Measurements from ENCODE around the gene NTN1. TPM values are rescaled to one million over a fixed set of nuclear protein-coding genes. Genes with fewer than 3 reads are reported as not detected.
A peak's percentile ranks its signal among the peaks of the same experiment; 100 is the strongest.

The NTN1 gene
- total RNA-seq, 4 donors from 2014 or later: 9.8 to 33.6 (median 17.6) TPM

GRCh38 chr17:9226794-9227135 is 205.5 kb downstream of the NTN1 start:
- 42 to 56% methylated on average over 11 to 13 of the region's 14 CpGs for WGBS, 2 donors
- no peaks in the 10 kb centered on the region for H3K27me3 ChIP-seq
- TF ChIP-seq POLR2A (IDR thresholded peaks at IDR 0.05): no peak
- TF ChIP-seq, protein P1, sequence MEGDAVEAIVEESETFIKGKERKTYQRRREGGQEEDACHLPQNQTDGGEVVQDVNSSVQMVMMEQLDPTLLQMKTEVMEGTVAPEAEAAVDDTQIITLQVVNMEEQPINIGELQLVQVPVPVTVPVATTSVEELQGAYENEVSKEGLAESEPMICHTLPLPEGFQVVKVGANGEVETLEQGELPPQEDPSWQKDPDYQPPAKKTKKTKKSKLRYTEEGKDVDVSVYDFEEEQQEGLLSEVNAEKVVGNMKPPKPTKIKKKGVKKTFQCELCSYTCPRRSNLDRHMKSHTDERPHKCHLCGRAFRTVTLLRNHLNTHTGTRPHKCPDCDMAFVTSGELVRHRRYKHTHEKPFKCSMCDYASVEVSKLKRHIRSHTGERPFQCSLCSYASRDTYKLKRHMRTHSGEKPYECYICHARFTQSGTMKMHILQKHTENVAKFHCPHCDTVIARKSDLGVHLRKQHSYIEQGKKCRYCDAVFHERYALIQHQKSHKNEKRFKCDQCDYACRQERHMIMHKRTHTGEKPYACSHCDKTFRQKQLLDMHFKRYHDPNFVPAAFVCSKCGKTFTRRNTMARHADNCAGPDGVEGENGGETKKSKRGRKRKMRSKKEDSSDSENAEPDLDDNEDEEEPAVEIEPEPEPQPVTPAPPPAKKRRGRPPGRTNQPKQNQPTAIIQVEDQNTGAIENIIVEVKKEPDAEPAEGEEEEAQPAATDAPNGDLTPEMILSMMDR (IDR thresholded peaks at IDR 0.05): no peak
- peaks cover 7 to 65% (median 8%) of the 10 kb centered on the region in 3 donors for H3K4me1 ChIP-seq
- peak overlapping the region in 3 of 4 donors; percentile 14 to 64 (median 62) for H3K27ac ChIP-seq
- no peak for DNase-seq
- H3K9me3 ChIP-seq: no peaks in the 10 kb centered on the region
- H3K4me3 ChIP-seq: no peak overlapping the region
- peaks cover 0 to 25% (median 5%) of the 10 kb centered on the region in 3 donors for H3K36me3 ChIP-seq
- intact Hi-C loops (cut with DNase I): no loop called here

- no peaks in the 10 kb centered on the region for H3K27me3 ChIP-seq
- no peak overlapping the region for H3K4me3 ChIP-seq
- no peaks in the 10 kb centered on the region for H3K9me3 ChIP-seq
- no peak for DNase-seq
- TF ChIP-seq, protein P1 (IDR thresholded peaks at IDR 0.05): no peak
- no peak for TF ChIP-seq POLR2A (IDR thresholded peaks at IDR 0.05)
- peaks cover 7 to 76% (median 8%) of the 10 kb centered on the region in 3 donors for H3K4me1 ChIP-seq
- H3K36me3 ChIP-seq: peaks cover 0 to 14% (median 0%) of the 10 kb centered on the region in 3 donors
- 60 to 80% methylated on average over 12 of the region's 13 CpGs for WGBS, 2 donors
- peak overlapping the region; percentile 63 to 86 (median 80) for H3K27ac ChIP-seq
- intact Hi-C loops (cut with DNase I): no loop called here
These were observed 206.6 kb downstream of the NTN1 start for GRCh38 chr17:9227819-9228407.

GRCh38 chr17:9228408-9229159 is 207.3 kb downstream of the NTN1 start:
- no peak for TF ChIP-seq POLR2A (IDR thresholded peaks at IDR 0.05)
- TF ChIP-seq, protein P1 (IDR thresholded peaks at IDR 0.05): no peak
- H3K4me3 ChIP-seq: no peak overlapping the region
- peak overlapping the region; percentile 63 to 86 (median 80) for H3K27ac ChIP-seq
- 22 to 50% methylated on average over 11 to 16 of the region's 16 CpGs for WGBS, 2 donors
- H3K4me1 ChIP-seq: peaks cover 7 to 80% (median 8%) of the 10 kb centered on the region in 3 donors
- H3K27me3 ChIP-seq: no peaks in the 10 kb centered on the region
- peaks cover 0 to 8% (median 0%) of the 10 kb centered on the region in 3 donors for H3K36me3 ChIP-seq
- H3K9me3 ChIP-seq: no peaks in the 10 kb centered on the region
- DNase-seq: no peak
- intact Hi-C loops (cut with DNase I): no loop called here

DNA sequence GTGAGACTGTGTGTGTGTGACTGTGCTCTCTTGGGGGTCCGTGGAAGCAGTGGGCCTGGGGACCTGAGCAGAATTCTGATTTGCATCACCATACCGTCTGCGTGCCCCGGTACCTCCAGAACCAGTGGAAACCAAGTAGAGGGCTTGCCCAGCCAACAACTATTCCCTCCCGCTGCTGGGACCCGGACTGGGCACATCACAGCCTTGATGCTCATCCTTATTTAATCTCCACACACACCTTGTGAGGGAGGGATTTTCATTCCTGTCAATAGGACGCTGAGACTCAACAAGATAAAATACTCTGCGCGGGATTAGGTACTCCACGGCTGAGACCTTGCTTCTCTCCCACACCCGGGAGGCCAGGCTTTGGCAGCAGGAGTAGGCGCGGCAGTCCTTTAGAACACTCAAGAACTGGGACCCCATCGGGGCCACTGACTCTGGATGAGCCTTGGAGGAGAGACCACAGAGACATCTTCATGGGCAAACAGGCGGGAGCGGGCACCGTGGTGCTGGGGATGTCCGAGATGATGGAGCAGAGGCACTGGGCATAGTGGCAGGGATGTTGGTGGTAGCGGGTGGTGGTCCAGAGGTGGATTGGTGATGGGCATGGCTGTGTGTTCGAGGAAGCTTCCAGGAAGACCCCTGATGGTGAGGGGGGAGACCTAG is 208.0 kb downstream of the NTN1 start:
- intact Hi-C loops (cut with DNase I): no loop called here
- no peak overlapping the region for H3K4me3 ChIP-seq
- no peaks in the 10 kb centered on the region for H3K9me3 ChIP-seq
- no peak for DNase-seq
- H3K4me1 ChIP-seq: peaks cover 7 to 79% (median 8%) of the 10 kb centered on the region in 3 donors
- TF ChIP-seq, protein P1 (IDR thresholded peaks at IDR 0.05): no peak
- TF ChIP-seq POLR2A (IDR thresholded peaks at IDR 0.05): no peak
- H3K27ac ChIP-seq: peak overlapping the region in 3 of 4 donors; percentile 42 to 86 (median 55)
- 78 to 88% methylated on average over 4 to 13 of the region's 20 CpGs for whole genome bisulfite sequencing, 2 donors
- no peaks in the 10 kb centered on the region for H3K27me3 ChIP-seq
- H3K36me3 ChIP-seq: peaks cover 0 to 1% (median 0%) of the 10 kb centered on the region in 3 donors

DNA sequence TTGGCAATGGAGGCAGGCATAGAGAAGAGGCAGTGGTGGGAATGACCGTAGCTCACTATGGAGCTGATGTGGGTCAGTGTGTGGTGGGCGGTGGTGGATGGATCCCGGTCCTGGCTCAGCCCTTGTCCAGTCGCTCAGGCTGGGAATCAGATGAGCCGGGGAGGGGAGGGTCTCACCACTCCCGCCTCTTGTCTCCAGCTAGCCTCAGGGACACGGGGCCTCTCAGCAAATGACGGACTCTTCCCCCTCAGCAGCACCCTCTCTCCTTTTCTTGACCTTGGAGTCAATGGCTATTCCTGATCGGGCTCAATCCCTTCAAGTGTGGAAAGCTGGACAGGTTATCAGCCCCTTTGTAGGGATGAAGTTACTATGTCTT is 208.5 kb downstream of the NTN1 start:
- no peaks in the 10 kb centered on the region for H3K9me3 ChIP-seq
- H3K4me3 ChIP-seq: no peak overlapping the region
- peak overlapping the region in 3 of 4 donors; percentile 39 to 86 (median 42) for H3K27ac ChIP-seq
- TF ChIP-seq, protein P1 (IDR thresholded peaks at IDR 0.05): no peak
- no peak for TF ChIP-seq POLR2A (IDR thresholded peaks at IDR 0.05)
- H3K4me1 ChIP-seq: peaks cover 7 to 75% (median 8%) of the 10 kb centered on the region in 3 donors
- H3K27me3 ChIP-seq: no peaks in the 10 kb centered on the region
- intact Hi-C loops (cut with DNase I): no loop called here
- no peak for DNase-seq
- 80 to 82% methylated on average over 4 to 5 of the region's 9 CpGs for WGBS, 2 donors
- no peaks in the 10 kb centered on the region for H3K36me3 ChIP-seq
